ENCODE measurements around the gene B2M. TPM values are rescaled to one million over a fixed set of nuclear protein-coding genes. Genes with fewer than 3 reads are reported as not detected.
"Not testable (repeated sequence)": the region's sequence is repeated elsewhere in the genome, so short reads cannot be mapped to it uniquely, and the experiment has no call there.

The B2M gene
- total and polyA plus RNA-seq, 5 donors, result 1,377 to 2,022 (median 1,580) TPM

DNA sequence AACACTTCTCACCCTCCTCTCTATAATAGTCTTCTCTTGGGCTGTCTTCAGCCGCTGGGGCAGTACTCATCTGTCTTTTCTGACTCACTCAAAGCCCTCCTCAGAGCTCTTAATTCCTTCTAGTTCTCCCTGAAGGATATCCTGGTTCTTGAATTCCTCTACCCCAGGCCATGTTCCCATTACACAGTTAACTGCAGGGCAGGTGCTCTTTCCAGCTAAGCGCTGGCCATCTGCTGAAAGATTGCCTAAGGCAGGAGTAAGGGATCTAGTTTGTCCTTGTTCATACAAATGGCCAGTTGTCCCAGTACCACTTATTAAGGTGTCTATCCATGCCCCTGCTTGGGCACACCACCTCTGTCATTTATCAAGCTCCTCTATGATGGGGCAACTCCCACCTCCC, 37.7 kb upstream of the B2M start:
- Histone ChIP-seq H3K27me3 (ENCODE audit: control insufficient read depth, insufficient read depth) (no peaks in the 10 kb centered on the region), H3K4me1 (ENCODE audit: control insufficient read depth, insufficient read depth, low read length) (no peaks in the 10 kb centered on the region), H3K27ac (ENCODE audit: low read length) (no peak overlapping the region), H3K9me3 (ENCODE audit: control insufficient read depth, low read length) (no peaks in the 10 kb centered on the region), H3K4me3 (ENCODE audit: low read length) (no peak overlapping the region)
- intact Hi-C loops (cut with DNase I), result no loop called here
- ATAC-seq (no peak), DNase-seq (no peak)
- 91% methylated on average over 2 of the region's 2 CpGs for WGBS

DNA sequence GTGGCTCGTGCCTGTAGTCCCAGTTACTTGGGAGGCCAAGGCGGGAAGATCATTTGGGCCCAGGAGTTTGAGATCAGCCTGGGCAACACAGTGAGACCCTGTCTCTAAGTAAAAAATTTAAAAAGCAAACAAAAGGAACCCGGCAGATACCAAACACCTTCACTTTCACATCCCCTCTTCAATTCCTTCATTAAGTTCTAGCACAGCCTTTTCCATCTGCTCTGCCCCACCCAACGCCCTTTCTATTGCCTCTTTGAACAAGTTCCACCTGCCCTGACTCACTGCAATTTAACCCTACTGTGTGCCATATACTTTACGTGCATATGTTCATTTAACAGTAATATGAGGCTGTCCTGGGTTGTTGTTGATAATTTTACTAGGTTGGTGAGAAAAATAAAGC, 35.4 kb upstream of the B2M start:
- intact Hi-C loops (cut with DNase I), result no loop called here
- no peak overlapping the region for H3K4me3 ChIP-seq (ENCODE audit: low read length)
- 82% methylated on average over 5 of the region's 5 CpGs for WGBS
- DNase-seq, result no peak
- H3K27ac ChIP-seq (ENCODE audit: low read length), result no peak overlapping the region
- ATAC-seq, result no peak
- H3K9me3 ChIP-seq (ENCODE audit: control insufficient read depth, low read length), result no peaks in the 10 kb centered on the region
- H3K4me1 ChIP-seq (ENCODE audit: control insufficient read depth, insufficient read depth, low read length), result no peaks in the 10 kb centered on the region
- H3K27me3 ChIP-seq (ENCODE audit: control insufficient read depth, insufficient read depth), result no peaks in the 10 kb centered on the region

GRCh38 chr15:44676676-44677075, 34.6 kb upstream of the B2M start:
- Histone ChIP-seq H3K4me1 (ENCODE audit: control insufficient read depth, insufficient read depth, low read length) (no peaks in the 10 kb centered on the region), H3K4me3 (ENCODE audit: low read length) (no peak overlapping the region), H3K9me3 (ENCODE audit: control insufficient read depth, low read length) (no peaks in the 10 kb centered on the region), H3K27me3 (ENCODE audit: control insufficient read depth, insufficient read depth) (no peaks in the 10 kb centered on the region), H3K27ac (ENCODE audit: low read length) (no peak overlapping the region)
- peak in 1 of 2 donors; percentile 27 for ATAC-seq
- intact Hi-C loops (cut with DNase I), result no loop called here
- DNase-seq, result no peak
- WGBS, result 45% methylated on average over 7 of the region's 7 CpGs

DNA sequence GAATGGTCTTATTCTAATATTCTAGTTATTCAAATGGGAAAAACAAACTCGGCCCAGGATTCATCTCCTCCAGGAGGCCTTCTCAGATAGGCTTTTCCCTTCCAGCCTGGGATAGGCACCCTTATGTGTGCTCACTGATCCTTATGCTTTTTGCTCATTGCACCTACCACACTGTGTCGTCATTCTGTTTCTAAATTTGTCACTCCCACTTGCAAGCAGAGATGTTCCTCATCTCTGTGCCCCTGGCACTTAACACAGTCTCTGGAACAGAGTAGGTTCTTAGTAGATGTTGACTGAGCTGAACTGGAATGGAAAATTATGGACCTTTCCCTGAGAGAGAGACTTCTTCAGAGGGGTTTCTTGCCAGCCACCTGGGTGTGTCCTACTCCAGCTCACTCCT, 29.1 kb upstream of the B2M start:
- H3K4me3 ChIP-seq (ENCODE audit: low read length), result no peak overlapping the region
- WGBS, result 68% methylated on average over 2 of the region's 2 CpGs
- no peak overlapping the region for H3K27ac ChIP-seq (ENCODE audit: low read length)
- peak; percentile 43 to 50 for ATAC-seq
- intact Hi-C loops (cut with DNase I), result no loop called here
- H3K27me3 ChIP-seq (ENCODE audit: control insufficient read depth, insufficient read depth), result no peaks in the 10 kb centered on the region
- H3K9me3 ChIP-seq (ENCODE audit: control insufficient read depth, low read length), result no peaks in the 10 kb centered on the region
- no peak for DNase-seq
- H3K4me1 ChIP-seq (ENCODE audit: control insufficient read depth, insufficient read depth, low read length), result peaks cover 9% of the 10 kb centered on the region

DNA sequence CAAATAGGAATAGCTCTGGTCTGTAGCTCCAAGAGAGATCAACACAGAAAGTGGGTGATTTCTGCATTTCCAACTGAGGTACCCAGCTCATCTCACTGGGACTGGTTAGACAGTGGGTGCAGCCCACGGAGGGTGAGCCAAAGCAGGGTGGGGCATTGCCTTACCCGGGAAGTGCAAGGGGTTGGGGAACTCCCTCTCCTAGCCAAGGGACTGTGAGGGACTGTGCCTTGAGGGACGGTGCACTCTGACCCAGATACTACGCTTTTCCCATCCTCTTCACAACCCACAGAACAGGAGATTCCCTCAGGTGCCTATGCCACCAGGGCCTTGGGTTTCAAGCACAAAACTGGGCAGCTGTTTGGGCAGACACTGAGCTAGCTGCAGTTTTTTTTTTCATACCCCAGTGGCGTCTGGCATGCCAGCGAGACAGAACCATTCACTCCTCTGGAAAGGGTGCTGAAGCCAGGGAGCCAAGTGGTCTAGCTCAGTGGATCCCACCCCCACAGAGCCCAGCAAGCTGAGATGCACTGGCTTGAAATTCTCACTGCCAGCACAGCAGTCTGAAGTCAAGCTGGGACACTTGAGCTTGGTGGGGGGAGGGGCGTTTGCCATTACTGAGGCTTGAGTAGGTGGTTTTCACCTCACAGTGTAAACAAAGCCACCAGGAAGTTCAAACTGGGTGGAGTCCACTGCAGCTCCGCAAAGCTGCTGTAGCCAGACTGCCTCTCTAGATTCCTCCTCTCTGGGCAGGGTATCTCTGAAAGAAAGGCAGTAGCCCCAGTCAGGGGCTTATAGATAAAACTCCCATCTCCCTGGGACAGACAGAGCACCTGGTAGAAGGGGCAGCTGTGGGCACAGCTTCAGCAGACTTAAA, 28.3 kb upstream of the B2M start:
- H3K4me3 ChIP-seq (ENCODE audit: low read length); H3K9me3 ChIP-seq (ENCODE audit: control insufficient read depth, low read length); H3K27ac ChIP-seq (ENCODE audit: low read length); H3K27me3 ChIP-seq (ENCODE audit: control insufficient read depth, insufficient read depth); intact Hi-C loops (cut with DNase I); H3K4me1 ChIP-seq (ENCODE audit: control insufficient read depth, insufficient read depth, low read length): not testable (repeated sequence)
- DNase-seq (peak in 2 of 3 donors; percentile 31 to 83), ATAC-seq (peak in 1 of 2 donors; percentile 41)
- WGBS, result 39% methylated on average over 8 of the region's 8 CpGs

GRCh38 chr15:44689318-44689717, 22.0 kb upstream of the B2M start:
- H3K4me3 ChIP-seq (ENCODE audit: low read length); H3K27ac ChIP-seq (ENCODE audit: low read length); H3K27me3 ChIP-seq (ENCODE audit: control insufficient read depth, insufficient read depth); ATAC-seq; DNase-seq; intact Hi-C loops (cut with DNase I); H3K4me1 ChIP-seq (ENCODE audit: control insufficient read depth, insufficient read depth, low read length); H3K9me3 ChIP-seq (ENCODE audit: control insufficient read depth, low read length): not testable (repeated sequence)
- WGBS, result 81% methylated on average over 2 of the region's 2 CpGs

- H3K27me3 ChIP-seq (ENCODE audit: control insufficient read depth, insufficient read depth); intact Hi-C loops (cut with DNase I); ATAC-seq; DNase-seq; H3K9me3 ChIP-seq (ENCODE audit: control insufficient read depth, low read length); H3K4me1 ChIP-seq (ENCODE audit: control insufficient read depth, insufficient read depth, low read length); H3K27ac ChIP-seq (ENCODE audit: low read length); H3K4me3 ChIP-seq (ENCODE audit: low read length): not testable (repeated sequence)
- 32% methylated on average over 1 of the region's 1 CpG for WGBS
These were observed 21.1 kb upstream of the B2M start for GRCh38 chr15:44690245-44690644.

- 91% methylated on average over 1 of the region's 1 CpG for WGBS
- no peak overlapping the region for H3K27ac ChIP-seq (ENCODE audit: low read length)
- ATAC-seq (no peak), DNase-seq (no peak)
- intact Hi-C loops (cut with DNase I), result no loop called here
- H3K27me3 ChIP-seq (ENCODE audit: control insufficient read depth, insufficient read depth), result no peaks in the 10 kb centered on the region
- H3K9me3 ChIP-seq (ENCODE audit: control insufficient read depth, low read length), result no peaks in the 10 kb centered on the region
- no peak overlapping the region for H3K4me3 ChIP-seq (ENCODE audit: low read length)
- H3K4me1 ChIP-seq (ENCODE audit: control insufficient read depth, insufficient read depth, low read length), result no peaks in the 10 kb centered on the region
These were observed 18.7 kb upstream of the B2M start for GRCh38 chr15:44692659-44693058.

- ATAC-seq, result no peak
- WGBS, result 86% methylated on average over 4 of the region's 4 CpGs
- intact Hi-C loops (cut with DNase I), result no loop called here
- Histone ChIP-seq H3K4me1 (ENCODE audit: control insufficient read depth, insufficient read depth, low read length) (no peaks in the 10 kb centered on the region), H3K27me3 (ENCODE audit: control insufficient read depth, insufficient read depth) (no peaks in the 10 kb centered on the region), H3K27ac (ENCODE audit: low read length) (no peak overlapping the region), H3K9me3 (ENCODE audit: control insufficient read depth, low read length) (no peaks in the 10 kb centered on the region), H3K4me3 (ENCODE audit: low read length) (no peak overlapping the region)
- DNase-seq, result no peak
These were observed 16.9 kb upstream of the B2M start for GRCh38 chr15:44694416-44694815.

DNA sequence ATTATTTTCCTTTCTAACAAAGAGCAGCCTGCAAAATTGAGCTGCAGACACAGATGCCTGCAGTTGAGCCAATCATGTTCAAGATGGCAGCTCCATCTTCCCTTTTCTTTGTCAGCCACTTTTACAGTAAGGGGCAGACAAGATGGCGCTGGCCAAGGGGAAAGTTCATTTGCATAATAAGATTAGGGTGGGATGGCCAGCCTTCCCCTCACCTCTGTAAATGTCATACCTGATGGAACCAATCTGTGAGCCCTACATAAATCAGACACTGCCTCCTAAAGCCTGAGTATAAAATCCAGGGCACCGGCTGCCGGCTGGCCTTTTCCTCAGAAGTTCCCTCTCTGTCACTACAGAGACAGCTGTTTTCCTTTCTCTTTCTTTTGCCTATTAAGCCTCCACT, 16.0 kb upstream of the B2M start:
- WGBS, result 76% methylated on average over 3 of the region's 3 CpGs
- H3K4me1 ChIP-seq (ENCODE audit: control insufficient read depth, insufficient read depth, low read length), result no peaks in the 10 kb centered on the region
- H3K27ac ChIP-seq (ENCODE audit: low read length), result no peak overlapping the region
- no peaks in the 10 kb centered on the region for H3K9me3 ChIP-seq (ENCODE audit: control insufficient read depth, low read length)
- ATAC-seq (no peak), DNase-seq (no peak)
- intact Hi-C loops (cut with DNase I), result no loop called here
- no peak overlapping the region for H3K4me3 ChIP-seq (ENCODE audit: low read length)
- no peaks in the 10 kb centered on the region for H3K27me3 ChIP-seq (ENCODE audit: control insufficient read depth, insufficient read depth)

- no peak overlapping the region for H3K27ac ChIP-seq (ENCODE audit: low read length)
- no peak overlapping the region for H3K4me3 ChIP-seq (ENCODE audit: low read length)
- ATAC-seq, result no peak
- H3K9me3 ChIP-seq (ENCODE audit: control insufficient read depth, low read length), result no peaks in the 10 kb centered on the region
- no peaks in the 10 kb centered on the region for H3K4me1 ChIP-seq (ENCODE audit: control insufficient read depth, insufficient read depth, low read length)
- intact Hi-C loops (cut with DNase I), result no loop called here
- DNase-seq, result no peak
- H3K27me3 ChIP-seq (ENCODE audit: control insufficient read depth, insufficient read depth), result no peaks in the 10 kb centered on the region
These were observed 14.3 kb upstream of the B2M start for GRCh38 chr15:44697014-44697413.

- H3K4me1 ChIP-seq (ENCODE audit: control insufficient read depth, insufficient read depth, low read length), result no peaks in the 10 kb centered on the region
- H3K27ac ChIP-seq (ENCODE audit: low read length), result no peak overlapping the region
- intact Hi-C loops (cut with DNase I), result no loop called here
- DNase-seq (no peak), ATAC-seq (no peak)
- H3K27me3 ChIP-seq (ENCODE audit: control insufficient read depth, insufficient read depth), result no peaks in the 10 kb centered on the region
- WGBS, result 87% methylated on average over 2 of the region's 2 CpGs
- no peaks in the 10 kb centered on the region for H3K9me3 ChIP-seq (ENCODE audit: control insufficient read depth, low read length)
- H3K4me3 ChIP-seq (ENCODE audit: low read length), result no peak overlapping the region
These were observed 12.7 kb upstream of the B2M start for GRCh38 chr15:44698641-44699040.

Measured in right cardiac atrium (tissue), 5 donors.